Stimulated activated CD4-positive, alpha-beta T cell treated with anti-CD3 and anti-CD28 coated beads, Interleukin-1b, Interleukin-23, amount 100 ng/mL, for 48 hours (primary cell): ENCODE measurements around the gene ERBB4.

Experiments used
- DNase-seq: peaks from one replicate; pipeline ENCODE4 v3.0.0-alpha.2; 2020

The ERBB4 gene

GRCh38 chr2:211440107-211440506 lies 1098.5 kb downstream of the ERBB4 start:
- DNase-seq = no peak

- DNase-seq = no peak
Observed at GRCh38 chr2:211439011-211439410, 1099.6 kb downstream of the ERBB4 start.

GRCh38 chr2:211437396-211437795 lies 1101.2 kb downstream of the ERBB4 start:
- DNase-seq = no peak

- DNase-seq = no peak
Observed at GRCh38 chr2:211436182-211436581, 1102.4 kb downstream of the ERBB4 start.

GRCh38 chr2:211435331-211435730 lies 1103.3 kb downstream of the ERBB4 start:
- DNase-seq = no peak

DNA sequence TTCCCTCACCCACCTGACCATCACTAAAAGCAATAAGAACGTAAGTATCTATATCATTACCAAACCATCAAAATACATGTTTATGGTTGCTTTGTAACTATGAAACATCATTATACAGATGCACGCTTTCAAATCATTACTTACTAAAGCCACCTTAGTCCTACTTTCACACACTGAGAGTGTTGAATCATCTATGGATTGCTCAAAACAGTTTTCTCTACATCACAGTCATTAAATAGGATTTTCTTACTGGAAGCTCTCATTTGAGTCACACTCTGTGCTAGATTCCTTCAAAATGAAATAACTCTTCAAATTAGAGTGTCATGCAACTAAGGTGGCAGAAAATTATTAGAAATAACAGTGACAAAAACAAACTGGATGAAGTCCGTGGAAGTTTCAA lies 1103.8 kb downstream of the ERBB4 start:
- no peak for DNase-seq

DNA sequence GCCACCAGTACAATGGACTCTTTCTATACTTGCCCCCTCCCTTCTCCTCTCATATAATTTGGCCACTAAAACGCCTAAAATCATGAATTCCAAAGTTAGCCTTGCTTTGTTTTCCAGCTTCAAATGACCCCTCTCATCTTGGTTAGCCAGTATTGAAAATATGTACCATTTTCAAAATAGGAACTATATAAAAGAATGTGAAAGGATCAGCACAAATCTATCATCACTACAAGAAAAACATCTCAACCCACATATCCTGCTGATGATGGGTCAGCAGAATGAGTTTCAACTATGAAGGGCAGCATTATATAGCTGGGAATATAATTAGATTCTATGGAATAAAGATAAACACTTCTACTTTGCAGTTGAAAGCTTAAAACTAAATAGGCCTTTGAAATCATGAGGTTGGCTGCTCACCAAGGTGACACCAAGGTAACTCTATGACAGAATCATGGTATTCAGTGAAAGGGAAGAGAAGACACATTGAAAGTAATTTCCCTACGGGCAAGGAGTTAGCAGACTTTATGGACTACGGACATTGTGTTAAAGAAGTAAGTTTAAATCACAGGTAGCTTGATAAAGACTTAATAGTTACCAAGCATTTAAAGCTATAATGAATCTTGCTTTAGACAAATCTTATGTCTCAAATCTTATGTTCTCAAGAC lies 1109.2 kb downstream of the ERBB4 start:
- no peak for DNase-seq

GRCh38 chr2:211426240-211426639 lies 1112.4 kb downstream of the ERBB4 start:
- DNase-seq = no peak

GRCh38 chr2:211423018-211423417 lies 1115.6 kb downstream of the ERBB4 start:
- no peak for DNase-seq

DNA sequence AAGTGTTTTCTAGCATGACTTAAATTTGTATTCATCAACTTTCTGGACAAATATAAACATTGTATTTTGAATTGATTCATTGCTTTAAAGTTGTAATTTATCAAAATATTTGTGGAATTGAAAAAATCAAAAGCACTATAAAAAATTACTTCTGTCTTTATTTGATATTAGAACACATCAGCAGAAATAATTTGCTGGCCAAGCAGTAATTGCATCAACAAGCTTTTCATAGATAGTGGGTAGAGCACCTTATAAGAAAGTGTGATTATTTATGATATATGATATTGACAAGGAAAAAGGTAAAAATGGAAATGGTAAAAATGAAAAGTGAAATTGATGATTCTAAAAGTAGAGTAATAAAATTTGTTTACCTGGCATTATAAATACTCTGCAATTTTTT lies 1121.1 kb downstream of the ERBB4 start:
- no peak for DNase-seq

GRCh38 chr2:211416373-211416772 lies 1122.2 kb downstream of the ERBB4 start:
- no peak for DNase-seq

GRCh38 chr2:211413746-211414145 lies 1124.9 kb downstream of the ERBB4 start:
- no peak for DNase-seq

DNA sequence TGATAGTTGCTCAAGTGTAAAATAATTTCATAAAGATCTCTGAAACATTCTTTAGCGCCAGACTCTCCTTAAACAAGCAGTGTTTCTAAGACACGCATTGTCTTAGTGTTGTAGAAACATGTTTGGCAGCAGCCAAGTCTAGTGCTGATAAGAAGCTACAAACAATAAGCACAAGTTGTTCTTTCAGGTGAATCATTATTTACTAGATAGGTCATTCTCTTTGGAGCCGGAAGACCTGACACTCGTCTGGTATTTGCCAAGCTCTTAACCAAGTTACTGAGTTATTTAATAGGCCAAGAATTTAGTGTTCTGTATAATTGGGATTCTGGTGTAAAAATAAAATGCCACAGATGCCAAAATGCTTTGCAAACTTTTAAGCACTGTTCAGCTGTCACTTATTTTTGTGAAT lies 1130.1 kb downstream of the ERBB4 start:
- DNase-seq = no peak

GRCh38 chr2:211407076-211407475 lies 1131.5 kb downstream of the ERBB4 start:
- no peak for DNase-seq

- no peak for DNase-seq
Observed at GRCh38 chr2:211405036-211405435, 1133.6 kb downstream of the ERBB4 start.

DNA sequence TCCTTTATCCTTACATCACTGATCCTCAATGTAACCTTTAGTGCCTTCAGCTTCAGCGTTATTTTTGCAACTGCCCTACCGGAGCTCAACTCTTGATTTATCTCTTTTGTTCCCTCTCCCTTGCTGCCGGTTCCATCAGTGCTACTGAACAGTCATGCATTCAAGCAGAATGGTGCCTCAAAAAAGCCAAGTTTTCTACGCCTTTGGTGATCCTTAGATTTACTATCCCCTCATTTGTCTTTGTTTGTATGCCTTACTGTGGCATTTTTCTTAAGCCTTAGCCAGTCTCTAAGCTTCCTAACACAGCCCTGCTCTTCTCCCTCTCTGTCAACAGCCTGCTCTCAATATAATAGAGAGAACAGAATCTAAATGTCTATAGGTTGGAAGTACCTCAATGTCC lies 1134.5 kb downstream of the ERBB4 start:
- DNase-seq = no peak

GRCh38 chr2:211401328-211401727 lies 1137.3 kb downstream of the ERBB4 start:
- DNase-seq = no peak

GRCh38 chr2:211397764-211398163 lies 1140.8 kb downstream of the ERBB4 start:
- DNase-seq = no peak

- DNase-seq = no peak
Observed at GRCh38 chr2:211396815-211397214, 1141.8 kb downstream of the ERBB4 start.

DNA sequence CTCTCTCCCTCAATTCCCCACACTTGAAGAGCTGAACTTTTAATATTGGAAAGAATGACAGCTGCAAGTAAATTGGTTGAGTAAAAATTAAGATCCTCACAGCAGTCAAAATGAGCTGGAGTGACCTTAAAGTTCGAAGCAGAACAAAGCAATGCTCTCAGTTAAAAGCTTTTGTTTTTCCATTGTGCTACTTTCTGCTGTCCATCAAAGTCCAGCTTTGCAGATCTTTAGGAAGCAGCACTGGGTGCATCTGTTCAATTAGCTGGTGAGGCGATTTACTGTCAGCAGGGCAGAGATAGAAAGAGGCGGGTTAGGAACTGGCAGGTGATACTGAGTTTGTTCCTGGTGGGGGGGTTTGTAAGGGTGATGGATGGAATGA lies 1147.4 kb downstream of the ERBB4 start:
- DNase-seq = no peak

GRCh38 chr2:211390536-211391188 lies 1147.9 kb downstream of the ERBB4 start:
- no peak for DNase-seq

DNA sequence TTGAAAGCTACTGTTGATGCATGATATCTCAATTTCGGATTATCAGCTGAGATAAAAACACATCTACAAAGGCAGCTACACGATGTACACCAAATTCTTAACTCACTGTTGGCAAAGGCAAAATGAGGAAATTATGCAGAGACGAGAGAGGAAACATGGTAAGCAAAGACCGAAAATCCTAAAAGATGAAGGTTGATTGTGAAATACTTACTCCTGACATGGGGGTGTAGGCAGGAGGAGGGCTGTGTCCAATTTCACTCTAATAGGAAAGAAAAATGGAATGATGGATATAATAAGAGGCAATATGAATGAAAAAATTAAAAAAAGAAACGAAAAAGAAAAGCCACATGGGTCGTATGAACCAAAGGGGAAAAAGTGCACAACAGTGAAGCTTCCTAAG lies 1150.9 kb downstream of the ERBB4 start:
- DNase-seq = no peak

GRCh38 chr2:211380041-211380440 lies 1158.6 kb downstream of the ERBB4 start:
- no peak for DNase-seq

DNA sequence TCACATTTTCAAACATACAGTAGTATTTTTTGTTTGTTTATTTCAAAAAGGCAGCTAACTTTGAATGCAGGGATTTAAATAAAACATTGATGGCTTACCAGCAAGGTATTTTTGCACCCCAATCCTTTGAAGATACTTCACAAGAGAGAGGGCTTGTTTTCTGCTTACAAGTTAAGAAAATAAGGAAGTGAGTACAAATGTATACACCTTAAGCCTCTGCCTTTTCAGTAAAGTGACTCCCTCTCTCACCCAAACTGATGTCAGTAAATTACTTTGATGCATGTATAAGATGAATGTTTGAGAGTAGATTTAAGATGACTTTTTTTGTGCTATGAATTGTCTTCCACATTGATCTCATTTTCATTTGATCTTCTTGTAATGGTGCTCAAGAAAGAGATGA lies 1162.2 kb downstream of the ERBB4 start:
- no peak for DNase-seq

DNA sequence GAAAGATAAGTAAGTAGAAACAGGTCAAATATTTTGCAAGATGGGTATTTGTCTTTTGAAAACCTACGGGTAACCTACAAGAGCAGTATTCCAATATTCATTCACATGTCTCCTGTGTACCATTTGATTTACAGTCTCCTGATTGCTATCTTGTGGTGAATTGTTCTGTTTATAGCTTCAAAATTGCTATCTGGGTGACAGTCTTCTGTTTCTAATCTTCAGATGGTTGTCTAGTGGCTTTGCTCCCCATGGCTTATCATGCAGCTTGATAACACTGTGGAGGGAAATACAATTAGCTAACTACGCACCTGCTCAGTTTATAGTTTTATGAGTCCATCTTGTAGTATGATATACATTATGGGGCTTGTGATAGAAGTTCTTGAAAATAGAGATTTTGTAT lies 1165.4 kb downstream of the ERBB4 start:
- DNase-seq = no peak
